ENCODE measurements around the gene PKD1L1. TPM values are rescaled to one million over a fixed set of nuclear protein-coding genes. Genes with fewer than 3 reads are reported as not detected.

The PKD1L1 gene
- total RNA-seq, 1 donor from 2014 or later = 4.8 TPM

DNA sequence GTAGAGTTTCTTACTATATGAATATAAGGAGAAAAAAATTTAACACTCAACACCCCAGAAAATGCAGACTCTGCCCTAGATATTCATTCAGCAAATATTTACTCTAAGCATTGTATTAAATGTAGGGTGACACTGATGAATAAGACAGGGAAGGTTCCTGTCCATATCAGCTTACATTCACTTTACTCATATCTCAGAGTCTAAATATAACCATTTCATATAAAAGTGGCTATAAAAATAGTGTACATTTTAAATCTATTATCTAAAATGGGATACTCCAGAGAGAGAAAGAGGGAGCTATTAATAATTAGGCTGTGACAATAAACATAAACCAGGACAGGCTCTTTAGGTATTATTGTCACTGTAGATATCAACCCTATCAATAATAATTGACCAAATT is 104.0 kb downstream of the PKD1L1 start:
- no peak for DNase-seq (ENCODE audit: low spot score)
- no peaks in the 10 kb centered on the region for H3K4me1 Mint-ChIP-seq (ENCODE audit: unreplicated experiment)
- no peaks in the 10 kb centered on the region for H3K36me3 Mint-ChIP-seq (ENCODE audit: low read depth, unreplicated experiment)
- TF ChIP-seq, protein P1, sequence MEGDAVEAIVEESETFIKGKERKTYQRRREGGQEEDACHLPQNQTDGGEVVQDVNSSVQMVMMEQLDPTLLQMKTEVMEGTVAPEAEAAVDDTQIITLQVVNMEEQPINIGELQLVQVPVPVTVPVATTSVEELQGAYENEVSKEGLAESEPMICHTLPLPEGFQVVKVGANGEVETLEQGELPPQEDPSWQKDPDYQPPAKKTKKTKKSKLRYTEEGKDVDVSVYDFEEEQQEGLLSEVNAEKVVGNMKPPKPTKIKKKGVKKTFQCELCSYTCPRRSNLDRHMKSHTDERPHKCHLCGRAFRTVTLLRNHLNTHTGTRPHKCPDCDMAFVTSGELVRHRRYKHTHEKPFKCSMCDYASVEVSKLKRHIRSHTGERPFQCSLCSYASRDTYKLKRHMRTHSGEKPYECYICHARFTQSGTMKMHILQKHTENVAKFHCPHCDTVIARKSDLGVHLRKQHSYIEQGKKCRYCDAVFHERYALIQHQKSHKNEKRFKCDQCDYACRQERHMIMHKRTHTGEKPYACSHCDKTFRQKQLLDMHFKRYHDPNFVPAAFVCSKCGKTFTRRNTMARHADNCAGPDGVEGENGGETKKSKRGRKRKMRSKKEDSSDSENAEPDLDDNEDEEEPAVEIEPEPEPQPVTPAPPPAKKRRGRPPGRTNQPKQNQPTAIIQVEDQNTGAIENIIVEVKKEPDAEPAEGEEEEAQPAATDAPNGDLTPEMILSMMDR (IDR thresholded peaks at IDR 0.05; ENCODE audit: unreplicated experiment) = no peak
- no peaks in the 10 kb centered on the region for H3K9me3 Mint-ChIP-seq (ENCODE audit: unreplicated experiment)
- no peak overlapping the region for H3K4me3 Mint-ChIP-seq (ENCODE audit: unreplicated experiment)
- no peaks in the 10 kb centered on the region for H3K27me3 Mint-ChIP-seq (ENCODE audit: unreplicated experiment)
- no peak overlapping the region for H3K27ac Mint-ChIP-seq (ENCODE audit: unreplicated experiment)

DNA sequence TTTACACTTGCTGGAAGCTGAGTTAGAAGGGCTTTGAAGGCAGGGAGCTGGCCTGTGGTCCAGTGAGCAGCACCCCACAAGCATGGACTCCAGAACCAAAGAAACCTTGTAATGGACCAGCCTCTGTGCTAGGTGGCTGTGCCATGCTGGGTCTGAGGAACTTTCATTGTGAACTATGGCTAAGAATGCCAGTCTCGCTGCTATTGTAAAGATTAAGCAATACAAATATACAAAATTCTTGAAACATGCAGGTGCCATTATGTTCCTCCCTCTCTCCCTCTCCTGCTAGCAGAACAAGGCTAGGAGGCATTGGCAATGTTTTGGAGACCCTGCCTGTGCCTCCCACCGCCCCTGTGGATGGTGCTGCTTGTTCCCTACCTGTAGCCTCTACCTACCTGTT is 105.0 kb downstream of the PKD1L1 start:
- Mint-ChIP-seq H3K9me3 (ENCODE audit: unreplicated experiment) (no peaks in the 10 kb centered on the region), H3K27ac (ENCODE audit: unreplicated experiment) (no peak overlapping the region), H3K4me3 (ENCODE audit: unreplicated experiment) (no peak overlapping the region), H3K36me3 (ENCODE audit: low read depth, unreplicated experiment) (no peaks in the 10 kb centered on the region), H3K4me1 (ENCODE audit: unreplicated experiment) (no peaks in the 10 kb centered on the region), H3K27me3 (ENCODE audit: unreplicated experiment) (no peaks in the 10 kb centered on the region)
- DNase-seq (ENCODE audit: low spot score) = no peak
- TF ChIP-seq, protein P1 (IDR thresholded peaks at IDR 0.05; ENCODE audit: unreplicated experiment) = no peak

DNA sequence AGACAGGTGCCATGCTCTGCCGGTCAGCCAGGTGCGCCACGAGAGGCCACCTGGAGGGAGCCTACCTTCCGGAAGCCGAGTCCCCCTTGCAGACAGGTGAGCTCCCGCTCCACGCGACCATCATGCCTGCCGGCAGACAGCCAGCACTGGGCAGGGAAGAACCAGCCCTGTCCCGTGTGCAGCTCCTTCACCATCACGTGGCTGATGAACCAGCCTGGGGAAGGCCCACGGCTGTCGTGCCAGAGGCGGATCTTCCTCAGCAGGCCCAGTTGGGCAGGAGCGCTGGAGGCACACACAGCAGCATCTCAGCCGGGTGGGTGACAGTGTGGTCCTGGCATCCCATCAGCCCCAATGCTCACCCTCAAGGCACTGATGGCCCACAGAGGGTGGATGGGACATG is 108.9 kb downstream of the PKD1L1 start:
- Mint-ChIP-seq H3K36me3 (ENCODE audit: low read depth, unreplicated experiment) (no peaks in the 10 kb centered on the region), H3K27me3 (ENCODE audit: unreplicated experiment) (peaks cover 2% of the 10 kb centered on the region), H3K27ac (ENCODE audit: unreplicated experiment) (no peak overlapping the region), H3K9me3 (ENCODE audit: unreplicated experiment) (no peaks in the 10 kb centered on the region), H3K4me1 (ENCODE audit: unreplicated experiment) (no peaks in the 10 kb centered on the region), H3K4me3 (ENCODE audit: unreplicated experiment) (no peak overlapping the region)
- no peak for DNase-seq (ENCODE audit: low spot score)
- TF ChIP-seq, protein P1 (IDR thresholded peaks at IDR 0.05; ENCODE audit: unreplicated experiment) = no peak

DNA sequence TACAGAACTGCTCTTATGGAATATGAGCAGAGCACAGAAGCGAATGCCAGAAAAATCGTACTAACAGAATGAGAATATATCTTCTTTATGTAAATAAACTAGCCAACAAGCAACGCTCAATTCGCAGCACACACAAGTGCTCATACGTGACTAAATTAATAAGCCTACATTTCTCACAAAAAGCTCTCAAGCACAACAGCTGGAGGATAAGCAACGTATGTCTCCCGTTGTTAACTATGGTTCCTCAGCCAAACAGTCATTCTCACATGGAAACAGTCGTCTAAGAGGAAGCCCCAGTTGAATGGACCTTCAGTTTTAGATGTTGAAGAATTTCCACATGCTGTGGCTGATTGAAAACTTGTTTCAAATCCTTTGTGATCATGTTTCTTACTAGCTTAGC is 110.4 kb downstream of the PKD1L1 start:
- TF ChIP-seq, protein P1 (IDR thresholded peaks at IDR 0.05; ENCODE audit: unreplicated experiment) = no peak
- Mint-ChIP-seq H3K27ac (ENCODE audit: unreplicated experiment) (no peak overlapping the region), H3K36me3 (ENCODE audit: low read depth, unreplicated experiment) (peaks cover 4% of the 10 kb centered on the region), H3K4me3 (ENCODE audit: unreplicated experiment) (no peak overlapping the region), H3K9me3 (ENCODE audit: unreplicated experiment) (no peaks in the 10 kb centered on the region), H3K27me3 (ENCODE audit: unreplicated experiment) (peaks cover 2% of the 10 kb centered on the region), H3K4me1 (ENCODE audit: unreplicated experiment) (peaks cover 3% of the 10 kb centered on the region)
- no peak for DNase-seq (ENCODE audit: low spot score)

DNA sequence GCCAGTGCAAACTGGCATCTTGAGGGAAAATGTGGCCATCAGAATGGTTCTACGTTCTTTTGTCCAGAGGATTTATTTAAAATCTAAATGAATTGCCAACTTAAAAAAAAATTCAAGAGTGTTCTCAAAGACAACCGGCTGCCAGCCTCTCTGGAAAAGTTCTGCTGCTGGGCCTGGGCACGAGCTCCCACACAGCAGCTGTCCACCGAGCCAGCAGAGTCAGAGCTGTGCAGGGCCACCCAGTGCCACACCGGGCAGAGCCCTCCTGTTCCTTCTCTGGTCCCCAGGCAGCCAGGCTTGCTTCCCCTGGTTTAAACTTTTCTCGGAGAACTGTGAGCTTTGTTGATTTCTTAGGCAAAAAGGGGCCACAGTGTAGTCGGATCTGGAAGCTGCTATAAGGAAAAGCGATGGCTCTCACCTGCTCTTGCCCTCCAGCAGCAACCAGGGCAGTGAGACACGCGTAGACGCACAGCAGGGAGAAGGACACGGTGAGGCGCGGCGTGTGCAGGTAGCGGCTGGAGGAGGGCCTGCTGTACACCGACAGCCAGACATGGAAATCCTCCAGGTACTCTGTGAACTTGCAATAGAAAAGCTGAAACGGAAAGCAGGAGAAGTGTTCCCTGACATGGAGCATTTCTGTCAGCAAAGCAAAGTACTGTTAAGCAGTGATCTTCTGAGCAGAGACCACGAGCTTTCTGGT is 111.6 kb downstream of the PKD1L1 start:
- Mint-ChIP-seq H3K36me3 (ENCODE audit: low read depth, unreplicated experiment) (peaks cover 4% of the 10 kb centered on the region), H3K9me3 (ENCODE audit: unreplicated experiment) (no peaks in the 10 kb centered on the region), H3K27me3 (ENCODE audit: unreplicated experiment) (peaks cover 7% of the 10 kb centered on the region), H3K27ac (ENCODE audit: unreplicated experiment) (no peak overlapping the region), H3K4me3 (ENCODE audit: unreplicated experiment) (no peak overlapping the region), H3K4me1 (ENCODE audit: unreplicated experiment) (peaks cover 3% of the 10 kb centered on the region)
- DNase-seq (ENCODE audit: low spot score) = no peak
- TF ChIP-seq, protein P1 (IDR thresholded peaks at IDR 0.05; ENCODE audit: unreplicated experiment) = no peak
